ENCODE measurements around the gene EIF4G1. TPM values are rescaled to one million over a fixed set of nuclear protein-coding genes. Genes with fewer than 3 reads are reported as not detected.

Gene EIF4G1
- total and polyA plus RNA-seq, 2 donors (not counting 3 experiments of a cell fraction or from before 2014, with no cell fraction given), result 355 to 532 TPM

DNA sequence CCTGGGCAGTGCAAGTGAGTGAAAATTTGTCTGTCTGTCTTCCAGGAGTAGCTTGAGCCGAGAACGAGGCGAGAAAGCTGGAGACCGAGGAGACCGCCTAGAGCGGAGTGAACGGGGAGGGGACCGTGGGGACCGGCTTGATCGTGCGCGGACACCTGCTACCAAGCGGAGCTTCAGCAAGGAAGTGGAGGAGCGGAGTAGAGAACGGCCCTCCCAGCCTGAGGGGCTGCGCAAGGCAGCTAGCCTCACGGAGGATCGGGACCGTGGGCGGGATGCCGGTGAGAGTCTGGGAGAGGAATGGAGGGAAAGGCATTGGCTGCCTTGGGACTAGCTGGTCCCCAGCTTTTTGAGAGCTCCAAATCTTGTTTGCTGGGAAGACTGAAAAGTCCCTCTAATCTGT lies 12.8 kb downstream of the EIF4G1 start:
- Histone ChIP-seq H2AFZ (ENCODE audit: low read depth, low read length) (no peak overlapping the region), H3K27me3 (ENCODE audit: control insufficient read depth in 2 of 2, insufficient read depth in 2 of 2, low read length in 2 of 2) (no peaks in the 10 kb centered on the region), H3K9me1 (replicated peaks; ENCODE audit: control insufficient read depth, extremely low read depth, insufficient read depth, low read length) (no peaks in the 10 kb centered on the region), H3K9me3 (replicated peaks; ENCODE audit: control insufficient read depth, insufficient read depth, low read length) (no peaks in the 10 kb centered on the region), H3K4me2 (ENCODE audit: insufficient read depth, low read length) (no peak overlapping the region), H3K9ac (replicated peaks; ENCODE audit: extremely low read depth, insufficient read depth, low read length) (no peak overlapping the region), H3K4me3 (replicated peaks in 1 of 3; ENCODE audit: insufficient read depth in 1 of 3, low read depth in 1 of 3, low read length in 3 of 3) (no peak overlapping the region), H3K79me2 (ENCODE audit: control insufficient read depth, insufficient read depth, low read length) (peaks cover 54% of the 10 kb centered on the region), H3K27ac (ENCODE audit: insufficient read depth, low read depth, low read length) (no peak overlapping the region), H3K4me1 (ENCODE audit: control insufficient read depth, extremely low read depth, insufficient read depth, low read length) (peaks cover 13% of the 10 kb centered on the region), H4K20me1 (replicated peaks; ENCODE audit: control insufficient read depth, extremely low read depth, insufficient read depth, low read length) (no peaks in the 10 kb centered on the region), H3K36me3 (ENCODE audit: control insufficient read depth in 2 of 2, extremely low read depth in 1 of 2, insufficient read depth in 2 of 2, low read length in 2 of 2) (peaks cover 65 to 78% of the 10 kb centered on the region in 2 experiments)
- FAIRE-seq (no peak), DNase-seq (ENCODE audit: low read depth, low spot score) (no peak)
- TSS peak; percentile 2 for BruUV-seq (replicated peaks)
- dilution Hi-C loops (cut with MboI; ENCODE audit: extremely low pct_ligation_motif_present, low sequenced_read_pairs) (no loop called here), intact Hi-C loops (cut with micrococcal nuclease) (no loop called here)
- ChIA-PET CTCF (interaction anchor here (1.0 to 1.3 kb wide), 2 partner anchors 10 to 22 kb away, joined by 3 to 4 read pairs; no protein-coding TSS in a partner anchor), POLR2A (no interaction called here)
- TF ChIP-seq JUN (IDR thresholded peaks at IDR 0.05; ENCODE audit: borderline replicate concordance, insufficient read depth, insufficient read length, low read depth), result no peak

DNA sequence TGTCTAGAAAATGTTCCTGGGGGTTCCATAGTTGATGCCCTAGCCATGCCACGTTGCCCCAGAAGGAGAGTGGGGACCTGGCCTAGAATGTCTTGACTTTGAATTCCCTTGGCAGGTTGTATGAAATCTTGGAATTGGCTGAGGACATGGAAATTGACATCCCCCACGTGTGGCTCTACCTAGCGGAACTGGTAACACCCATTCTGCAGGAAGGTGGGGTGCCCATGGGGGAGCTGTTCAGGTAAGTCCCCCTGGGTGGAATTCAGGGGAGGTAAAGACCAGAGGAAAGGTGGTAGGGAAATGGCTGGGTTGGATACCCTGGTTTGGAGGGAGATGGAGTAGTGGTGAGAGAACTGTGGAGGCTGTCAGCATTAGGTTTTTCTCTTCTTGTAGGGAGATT lies 14.1 kb downstream of the EIF4G1 start:
- FAIRE-seq, result no peak
- TF ChIP-seq FOS (IDR thresholded peaks at IDR 0.05; ENCODE audit: borderline replicate concordance, insufficient read depth, low read length), result no peak
- TF ChIP-seq GATA2 (IDR thresholded peaks at IDR 0.05; ENCODE audit: insufficient read depth, insufficient read length, low read depth, low read length), result no peak
- TF ChIP-seq, protein P1, sequence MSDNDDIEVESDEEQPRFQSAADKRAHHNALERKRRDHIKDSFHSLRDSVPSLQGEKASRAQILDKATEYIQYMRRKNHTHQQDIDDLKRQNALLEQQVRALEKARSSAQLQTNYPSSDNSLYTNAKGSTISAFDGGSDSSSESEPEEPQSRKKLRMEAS (IDR thresholded peaks at IDR 0.05; ENCODE audit: insufficient read depth, insufficient read length), result no peak
- TF ChIP-seq EZH2 (IDR thresholded peaks at IDR 0.05; ENCODE audit: borderline replicate concordance, low read depth, low read length, severe bottlenecking), result no peak
- TF ChIP-seq POLR2A (IDR thresholded peaks at IDR 0.05; ENCODE audit: low read depth, low read length), result no peak
- TF ChIP-seq JUN (IDR thresholded peaks at IDR 0.05; ENCODE audit: borderline replicate concordance, insufficient read depth, insufficient read length, low read depth), result no peak
- Histone ChIP-seq H3K79me2 (ENCODE audit: control insufficient read depth, insufficient read depth, low read length) (peaks cover 49% of the 10 kb centered on the region), H3K4me2 (ENCODE audit: insufficient read depth, low read length) (no peak overlapping the region), H3K9me3 (replicated peaks; ENCODE audit: control insufficient read depth, insufficient read depth, low read length) (no peaks in the 10 kb centered on the region), H4K20me1 (replicated peaks; ENCODE audit: control insufficient read depth, extremely low read depth, insufficient read depth, low read length) (no peaks in the 10 kb centered on the region), H3K4me1 (ENCODE audit: control insufficient read depth, extremely low read depth, insufficient read depth, low read length) (peaks cover 25% of the 10 kb centered on the region), H3K27me3 (ENCODE audit: control insufficient read depth in 2 of 2, insufficient read depth in 2 of 2, low read length in 2 of 2) (no peaks in the 10 kb centered on the region), H3K36me3 (ENCODE audit: control insufficient read depth in 2 of 2, extremely low read depth in 1 of 2, insufficient read depth in 2 of 2, low read length in 2 of 2) (peaks cover 63 to 67% of the 10 kb centered on the region in 2 experiments), H3K9ac (replicated peaks; ENCODE audit: extremely low read depth, insufficient read depth, low read length) (no peak overlapping the region), H3K9me1 (replicated peaks; ENCODE audit: control insufficient read depth, extremely low read depth, insufficient read depth, low read length) (no peaks in the 10 kb centered on the region), H3K27ac (ENCODE audit: insufficient read depth, low read depth, low read length) (no peak overlapping the region), H2AFZ (ENCODE audit: low read depth, low read length) (no peak overlapping the region), H3K4me3 (replicated peaks in 1 of 3; ENCODE audit: insufficient read depth in 1 of 3, low read depth in 1 of 3, low read length in 3 of 3) (no peak overlapping the region)
- BruUV-seq (replicated peaks), result no TSS peak
- intact Hi-C loops (cut with micrococcal nuclease), result no loop called here
- dilution Hi-C loops (cut with MboI; ENCODE audit: extremely low pct_ligation_motif_present, low sequenced_read_pairs), result no loop called here
- ChIA-PET POLR2A (no interaction called here), CTCF (no interaction called here)
- no peak for DNase-seq (ENCODE audit: low read depth, low spot score)
